GM23338 (cell line): ENCODE data around the gene NCKAP1. TPM values are rescaled to one million over a fixed set of nuclear protein-coding genes. Genes with fewer than 3 reads are reported as not detected.
A peak's percentile ranks its signal among the peaks of the same experiment; 100 is the strongest.

Experiments used
- ATAC-seq: fragments of 200-7000 bp; cut with Tn5 transposase; 3 replicates; pipeline ENCODE4 v1.9.1; 2020
- DNase-seq: peaks from one replicate; pipeline ENCODE4 v3.0.0-alpha.2; 2015; ENCODE audit warnings: low spot score
- H2AFZ ChIP-seq: fragments of 200-600 bp; sonication (generic); 2 replicates; pipeline ENCODE4 v1.8.0; 2016; ENCODE audit warnings: antibody characterized with exemption, mild to moderate bottlenecking, moderate library complexity
- H3F3A ChIP-seq: fragments of 200-600 bp; sonication (generic); replicated peaks from 2 replicates; pipeline ENCODE4 v1.8.0; 2017; ENCODE audit warnings: antibody characterized with exemption, mixed run types, low read depth
- H3K27ac ChIP-seq: fragments of 200-600 bp; sonication (generic); 2 replicates; pipeline ENCODE4 v1.6.1; 2016; ENCODE audit warnings: low read depth
- H3K27me3 ChIP-seq: fragments of 200-600 bp; sonication (generic); 2 replicates; pipeline ENCODE4 v1.8.0; 2016; ENCODE audit warnings: mild to moderate bottlenecking, mixed run types, moderate library complexity; ENCODE audit not compliant: insufficient read depth
- H3K36me3 ChIP-seq: fragments of 200-600 bp; sonication (generic); 2 replicates; pipeline ENCODE4 v1.8.0; 2016; ENCODE audit warnings: mild to moderate bottlenecking; ENCODE audit not compliant: insufficient read depth
- H3K4me1 ChIP-seq: fragments of 200-600 bp; sonication (generic); 2 replicates; pipeline ENCODE4 v1.8.0; 2016; ENCODE audit warnings: mild to moderate bottlenecking, moderate library complexity; ENCODE audit not compliant: insufficient read depth
- H3K4me2 ChIP-seq: fragments of 200-600 bp; sonication (generic); 2 replicates; pipeline ENCODE4 v1.7.1; 2017; ENCODE audit warnings: mixed run types
- H3K4me3 ChIP-seq: fragments of 200-600 bp; sonication (generic); 2 replicates; pipeline ENCODE4 v1.6.1; 2016; ENCODE audit warnings: mixed run types
- H3K79me2 ChIP-seq: fragments of 200-600 bp; sonication (generic); replicated peaks from 2 replicates; pipeline ENCODE4 v1.8.0; 2017; ENCODE audit warnings: mild to moderate bottlenecking; ENCODE audit not compliant: insufficient read depth
- H3K9me2 ChIP-seq: fragments of 200-600 bp; sonication (generic); 2 replicates; pipeline ENCODE4 v1.8.0; 2017; ENCODE audit not compliant: insufficient read depth
- H4K20me1 ChIP-seq: fragments of 200-600 bp; sonication (generic); replicated peaks from 2 replicates; pipeline ENCODE4 v1.8.0; 2017; ENCODE audit warnings: mild to moderate bottlenecking; ENCODE audit not compliant: insufficient read depth
- H3K27ac Mint-ChIP-seq: 2 replicates; pipeline ENCODE4 v1.8.0; 2020; ENCODE audit warnings: inconsistent platforms, mild to moderate bottlenecking, moderate library complexity, mixed read lengths
- H3K27me3 Mint-ChIP-seq: 3 replicates; pipeline ENCODE4 v1.8.0; 2022; ENCODE audit warnings: low read depth, mild to moderate bottlenecking, moderate library complexity, mixed read lengths, inconsistent platforms; ENCODE audit not compliant: insufficient read depth, poor library complexity
- H3K36me3 Mint-ChIP-seq: 3 replicates; pipeline ENCODE4 v1.8.0; 2021; ENCODE audit warnings: low read depth, mild to moderate bottlenecking, inconsistent platforms, moderate library complexity, mixed read lengths
- H3K4me1 Mint-ChIP-seq: 3 replicates; pipeline ENCODE4 v1.8.0; 2020; ENCODE audit warnings: mild to moderate bottlenecking, inconsistent platforms, mixed read lengths
- H3K4me3 Mint-ChIP-seq: 3 replicates; pipeline ENCODE4 v1.8.0; 2021; ENCODE audit warnings: moderate library complexity, mild to moderate bottlenecking, inconsistent platforms, mixed read lengths
- H3K9me3 Mint-ChIP-seq: 3 replicates; pipeline ENCODE4 v1.8.0; 2020; ENCODE audit warnings: moderate library complexity, mild to moderate bottlenecking, inconsistent platforms, mixed read lengths
- CREB1 ChIP-seq: fragments of 250-450 bp; sonication (Bioruptor Pico); IDR thresholded peaks from 2 replicates; pipeline ENCODE4 v1.5.0; 2020; ENCODE audit warnings: low read depth, mild to moderate bottlenecking, moderate library complexity
- CTCF ChIP-seq, 2 experiments: fragments of 200-600 bp in 1 of 2; sonication (generic) in 1 of 2; conservative IDR thresholded peaks; 2 replicates each; pipeline versions ENCODE4 v1.5.1 to v1.6.1; 2016 to 2017; ENCODE audit warnings: antibody characterized with exemption in 2 of 2, low read depth in 2 of 2, mild to moderate bottlenecking in 2 of 2, moderate library complexity in 1 of 2
- JUNB ChIP-seq: IDR thresholded peaks from one replicate; pipeline ENCODE4 v1.6.1; 2016; ENCODE audit warnings: antibody characterized with exemption; ENCODE audit not compliant: unreplicated experiment
- NANOG ChIP-seq: IDR thresholded peaks from 2 replicates; pipeline ENCODE4 v1.6.1; 2016; ENCODE audit warnings: antibody characterized with exemption, borderline replicate concordance
- polyA plus RNA-seq: library from polyadenylated mRNA; unstranded; fragments of >200 nt; fragmentation: Nextera tagmentation; extraction: Ambion mirVana; gene quantifications from 2 replicates; pipeline ENCODE4 v1.2.1, GENCODE V29; 2016
- total RNA-seq: library from RNA; depleted of rRNA; stranded (reverse); fragments of >200 nt; shearing (Covaris generic); gene quantifications from 2 replicates; pipeline ENCODE4 v1.2.3, GENCODE V29; 2014
- TF ChIP-seq, protein P1 (sequence below): fragments of 250-450 bp; sonication (Bioruptor Pico); IDR thresholded peaks from 2 replicates; pipeline ENCODE4 v1.5.0; 2020; ENCODE audit warnings: mild to moderate bottlenecking, moderate library complexity

NCKAP1 gene
- total and polyA plus RNA-seq, 2 experiments from 2014 or later = 53.8 to 157 TPM

DNA sequence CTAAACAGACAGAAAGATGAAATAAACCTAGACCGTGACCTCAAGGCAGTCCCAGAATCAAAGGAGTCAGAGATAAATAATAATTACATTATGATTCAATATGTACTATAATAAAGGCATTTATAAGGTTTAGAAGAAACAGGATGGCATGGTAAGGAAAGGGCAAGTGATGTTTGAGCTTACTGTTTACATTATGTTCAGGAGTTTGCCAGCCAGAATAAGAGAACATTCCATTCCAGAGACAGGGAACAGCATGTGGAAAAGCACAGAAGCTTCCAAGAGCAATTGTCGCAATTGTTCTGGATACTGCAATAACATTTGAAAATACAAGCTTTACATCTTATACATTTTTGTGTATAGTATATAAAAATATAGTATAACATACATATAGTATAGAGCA is 121.8 kb downstream of the NCKAP1 start (continued):
- no peak for TF ChIP-seq CTCF (conservative IDR thresholded peaks at IDR 0.05; ENCODE audit: low read depth in 2 of 2)
- TF ChIP-seq, protein P1, sequence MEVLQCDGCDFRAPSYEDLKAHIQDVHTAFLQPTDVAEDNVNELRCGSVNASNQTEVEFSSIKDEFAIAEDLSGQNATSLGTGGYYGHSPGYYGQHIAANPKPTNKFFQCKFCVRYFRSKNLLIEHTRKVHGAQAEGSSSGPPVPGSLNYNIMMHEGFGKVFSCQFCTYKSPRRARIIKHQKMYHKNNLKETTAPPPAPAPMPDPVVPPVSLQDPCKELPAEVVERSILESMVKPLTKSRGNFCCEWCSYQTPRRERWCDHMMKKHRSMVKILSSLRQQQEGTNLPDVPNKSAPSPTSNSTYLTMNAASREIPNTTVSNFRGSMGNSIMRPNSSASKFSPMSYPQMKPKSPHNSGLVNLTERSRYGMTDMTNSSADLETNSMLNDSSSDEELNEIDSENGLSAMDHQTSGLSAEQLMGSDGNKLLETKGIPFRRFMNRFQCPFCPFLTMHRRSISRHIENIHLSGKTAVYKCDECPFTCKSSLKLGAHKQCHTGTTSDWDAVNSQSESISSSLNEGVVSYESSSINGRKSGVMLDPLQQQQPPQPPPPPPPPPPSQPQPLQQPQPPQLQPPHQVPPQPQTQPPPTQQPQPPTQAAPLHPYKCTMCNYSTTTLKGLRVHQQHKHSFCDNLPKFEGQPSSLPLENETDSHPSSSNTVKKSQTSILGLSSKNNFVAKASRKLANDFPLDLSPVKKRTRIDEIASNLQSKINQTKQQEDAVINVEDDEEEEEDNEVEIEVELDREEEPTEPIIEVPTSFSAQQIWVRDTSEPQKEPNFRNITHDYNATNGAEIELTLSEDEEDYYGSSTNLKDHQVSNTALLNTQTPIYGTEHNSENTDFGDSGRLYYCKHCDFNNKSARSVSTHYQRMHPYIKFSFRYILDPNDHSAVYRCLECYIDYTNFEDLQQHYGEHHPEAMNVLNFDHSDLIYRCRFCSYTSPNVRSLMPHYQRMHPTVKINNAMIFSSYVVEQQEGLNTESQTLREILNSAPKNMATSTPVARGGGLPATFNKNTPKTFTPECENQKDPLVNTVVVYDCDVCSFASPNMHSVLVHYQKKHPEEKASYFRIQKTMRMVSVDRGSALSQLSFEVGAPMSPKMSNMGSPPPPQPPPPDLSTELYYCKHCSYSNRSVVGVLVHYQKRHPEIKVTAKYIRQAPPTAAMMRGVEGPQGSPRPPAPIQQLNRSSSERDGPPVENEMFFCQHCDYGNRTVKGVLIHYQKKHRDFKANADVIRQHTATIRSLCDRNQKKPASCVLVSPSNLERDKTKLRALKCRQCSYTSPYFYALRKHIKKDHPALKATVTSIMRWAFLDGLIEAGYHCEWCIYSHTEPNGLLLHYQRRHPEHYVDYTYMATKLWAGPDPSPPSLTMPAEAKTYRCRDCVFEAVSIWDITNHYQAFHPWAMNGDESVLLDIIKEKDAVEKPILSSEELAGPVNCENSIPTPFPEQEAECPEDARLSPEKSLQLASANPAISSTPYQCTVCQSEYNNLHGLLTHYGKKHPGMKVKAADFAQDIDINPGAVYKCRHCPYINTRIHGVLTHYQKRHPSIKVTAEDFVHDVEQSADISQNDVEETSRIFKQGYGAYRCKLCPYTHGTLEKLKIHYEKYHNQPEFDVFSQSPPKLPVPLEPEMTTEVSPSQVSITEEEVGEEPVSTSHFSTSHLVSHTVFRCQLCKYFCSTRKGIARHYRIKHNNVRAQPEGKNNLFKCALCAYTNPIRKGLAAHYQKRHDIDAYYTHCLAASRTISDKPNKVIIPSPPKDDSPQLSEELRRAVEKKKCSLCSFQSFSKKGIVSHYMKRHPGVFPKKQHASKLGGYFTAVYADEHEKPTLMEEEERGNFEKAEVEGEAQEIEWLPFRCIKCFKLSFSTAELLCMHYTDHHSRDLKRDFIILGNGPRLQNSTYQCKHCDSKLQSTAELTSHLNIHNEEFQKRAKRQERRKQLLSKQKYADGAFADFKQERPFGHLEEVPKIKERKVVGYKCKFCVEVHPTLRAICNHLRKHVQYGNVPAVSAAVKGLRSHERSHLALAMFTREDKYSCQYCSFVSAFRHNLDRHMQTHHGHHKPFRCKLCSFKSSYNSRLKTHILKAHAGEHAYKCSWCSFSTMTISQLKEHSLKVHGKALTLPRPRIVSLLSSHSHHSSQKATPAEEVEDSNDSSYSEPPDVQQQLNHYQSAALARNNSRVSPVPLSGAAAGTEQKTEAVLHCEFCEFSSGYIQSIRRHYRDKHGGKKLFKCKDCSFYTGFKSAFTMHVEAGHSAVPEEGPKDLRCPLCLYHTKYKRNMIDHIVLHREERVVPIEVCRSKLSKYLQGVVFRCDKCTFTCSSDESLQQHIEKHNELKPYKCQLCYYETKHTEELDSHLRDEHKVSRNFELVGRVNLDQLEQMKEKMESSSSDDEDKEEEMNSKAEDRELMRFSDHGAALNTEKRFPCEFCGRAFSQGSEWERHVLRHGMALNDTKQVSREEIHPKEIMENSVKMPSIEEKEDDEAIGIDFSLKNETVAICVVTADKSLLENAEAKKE (CRISPR knock-in tag) = no peak

- Mint-ChIP-seq H3K9me3 (no peaks in the 10 kb centered on the region), H3K4me1 (peaks cover 14% of the 10 kb centered on the region), H3K27ac (no peak overlapping the region), H3K27me3 (peaks cover 2% of the 10 kb centered on the region), H3K36me3 (peaks cover 16% of the 10 kb centered on the region; the same call in 1 of the 3 replicates), H3K4me3 (no peak overlapping the region)
- peak overlapping the region; percentile 42; the same call in 1 of the 2 replicates for H3K27ac ChIP-seq
- no peak overlapping the region for H3K4me3 ChIP-seq
- H3K27me3 ChIP-seq = no peaks in the 10 kb centered on the region
- peaks cover 8% of the 10 kb centered on the region; the same call in 1 of the 2 replicates for H3K4me1 ChIP-seq
- H3K36me3 ChIP-seq = peaks cover 9% of the 10 kb centered on the region; the same call in 1 of the 2 replicates
- H3K4me2 ChIP-seq = no peak overlapping the region
- no peak overlapping the region for H2AFZ ChIP-seq
- ATAC-seq (peak; percentile 44; the same call in 2 of the 3 replicates), DNase-seq (no peak)
- no peaks in the 10 kb centered on the region for H4K20me1 ChIP-seq
- no peaks in the 10 kb centered on the region for H3K79me2 ChIP-seq
- no peaks in the 10 kb centered on the region for H3K9me2 ChIP-seq
- H3F3A ChIP-seq = no peaks in the 10 kb centered on the region
- TF ChIP-seq CREB1 (CRISPR knock-in tag) (no peak), JUNB (no peak), NANOG (no peak)
- TF ChIP-seq, protein P1 (CRISPR knock-in tag) = no peak
Observed at GRCh38 chr2:182915369-182916326, 122.6 kb downstream of the NCKAP1 start.
